Measurements from ENCODE around the gene RIPK4. TPM values are rescaled to one million over a fixed set of nuclear protein-coding genes. Genes with fewer than 3 reads are reported as not detected.

RIPK4 gene
- total RNA-seq: 8.8 TPM

GRCh38 chr21:41766883-41767605, at the start of gene RIPK4:
TSS of gene RIPK4 (minus strand) at chr21:41767052. CDS start at chr21:41767041, 11 bp downstream.

Other genes with a start within 250 kb of the RIPK4 start
- gene PRDM15, start 112.3 kb upstream of the RIPK4 start, total RNA-seq: 10.9 TPM
- gene C2CD2, start 187.0 kb upstream of the RIPK4 start, total RNA-seq: 47.9 TPM
- 18.0 TPM for gene ZBTB21, start 243.3 kb upstream of the RIPK4 start, total RNA-seq